Lung (tissue), 12 donors: ENCODE measurements around the gene HSP90AB1. TPM values are rescaled to one million over a fixed set of nuclear protein-coding genes. Genes with fewer than 3 reads are reported as not detected.

Experiments
- ATAC-seq: fragments of 200-7000 bp; cut with Tn5 transposase; one replicate; pipeline ENCODE4 v1.9.1; 2020; ENCODE audit warnings: moderate number of reproducible peaks; ENCODE audit not compliant: insufficient read depth, low FRiP score
- DNase-seq, 3 donors: peaks; one replicate each; pipeline ENCODE4 v3.0.0-alpha.2; 2013 to 2017
- H3K27ac ChIP-seq, 2 donors: one replicate each; pipeline ENCODE4 v1.5.1; 2013; ENCODE audit warnings: mild to moderate bottlenecking in 2 of 2, moderate library complexity in 2 of 2, control low read depth in 1 of 2, inconsistent platforms in 1 of 2, low read depth in 1 of 2, low read length in 1 of 2
- H3K27me3 ChIP-seq, 3 donors: one replicate each; pipeline ENCODE4 v1.5.1; 2013; ENCODE audit warnings: low read length in 2 of 3; ENCODE audit not compliant: control insufficient read depth in 3 of 3, insufficient read depth in 3 of 3
- H3K36me3 ChIP-seq, 4 donors: one replicate each; pipeline ENCODE4 v1.5.1; 2013; ENCODE audit warnings: low read length in 4 of 4, mild to moderate bottlenecking in 1 of 4, moderate library complexity in 1 of 4; ENCODE audit not compliant: control insufficient read depth in 4 of 4, insufficient read depth in 4 of 4
- H3K4me1 ChIP-seq, 5 donors: one replicate each; pipeline ENCODE4 v1.5.1; 2013; ENCODE audit warnings: low read length in 5 of 5, mild to moderate bottlenecking in 2 of 5, moderate library complexity in 1 of 5; ENCODE audit not compliant: control insufficient read depth in 5 of 5, insufficient read depth in 5 of 5
- H3K4me3 ChIP-seq: one replicate; pipeline ENCODE4 v1.5.1; 2013; ENCODE audit warnings: mild to moderate bottlenecking, control low read depth, moderate library complexity
- H3K9ac ChIP-seq, 2 donors: one replicate each; pipeline ENCODE4 v1.5.1; 2013; ENCODE audit warnings: low read length in 2 of 2, control low read depth in 1 of 2; ENCODE audit not compliant: insufficient read depth in 1 of 2
- H3K9me3 ChIP-seq, 4 donors: one replicate each; pipeline ENCODE4 v1.5.1; 2013; ENCODE audit warnings: low read length in 3 of 4, mild to moderate bottlenecking in 1 of 4, moderate library complexity in 1 of 4; ENCODE audit not compliant: control insufficient read depth in 4 of 4, insufficient read depth in 3 of 4
- CTCF ChIP-seq: IDR thresholded peaks from 2 replicates; pipeline ENCODE4 v1.5.1; 2012; ENCODE audit warnings: mild to moderate bottlenecking; ENCODE audit errors: control extremely low read depth, extremely low read depth
- WGBS, 2 donors: extraction: QIAGEN DNeasy Blood & Tissue Kit; methylation state at CpG; one replicate each; pipeline ENCODE4 v1.1.7; 2013; 5-methylcytosine and 5-hydroxymethylcytosine counted together
- polyA plus RNA-seq, 2 donors: library from polyadenylated mRNA; stranded (reverse); fragments of 200-250 nt; gene quantifications; one replicate each; pipeline ENCODE4 v1.2.1, GENCODE V29; 2013
- total RNA-seq, 2 donors: library from RNA; depleted of rRNA in 1 of 2; stranded (reverse); fragments of >200 nt in 1 of 2; gene quantifications; one replicate each; pipeline ENCODE4 v1.2.1, GENCODE V29; 2014 to 2021
- donor health status: control.
- donor health status: control.
- donor health status: Bipolar disorder and iron deficiency.
- donor health status: healthy.
- donor health status: DM: yes; HTN: yes; CAD: no.

Gene HSP90AB1
- total and polyA plus RNA-seq, 4 donors = 289 to 700 (median 509) TPM

- no peak for TF ChIP-seq CTCF
- ATAC-seq (no peak), DNase-seq (no peak)
- Histone ChIP-seq H3K27ac (no peak overlapping the region), H3K4me1 (peaks cover 0 to 13% (median 0%) of the 10 kb centered on the region in 5 donors), H3K9me3 (peaks cover 0 to 8% (median 0%) of the 10 kb centered on the region in 4 donors), H3K9ac (no peak overlapping the region), H3K27me3 (peaks cover 3 to 42% (median 10%) of the 10 kb centered on the region in 3 donors), H3K36me3 (no peaks in the 10 kb centered on the region), H3K4me3 (no peak overlapping the region)
- 80 to 87% methylated on average over 7 of the region's 7 CpGs for WGBS, 2 donors
Observed at GRCh38 chr6:44277763-44278162, 30.9 kb downstream of the HSP90AB1 start.

GRCh38 chr6:44278315-44278714 lies 31.4 kb downstream of the HSP90AB1 start:
- ATAC-seq = no peak
- no peak overlapping the region for H3K27ac ChIP-seq
- H3K4me3 ChIP-seq = no peak overlapping the region
- H3K4me1 ChIP-seq = peaks cover 0 to 13% (median 0%) of the 10 kb centered on the region in 5 donors
- no peak for TF ChIP-seq CTCF
- WGBS, 2 donors = 70 to 82% methylated on average over 3 of the region's 3 CpGs
- no peak overlapping the region for H3K9ac ChIP-seq
- DNase-seq = no peak
- H3K9me3 ChIP-seq = peaks cover 0 to 5% (median 0%) of the 10 kb centered on the region in 4 donors
- no peaks in the 10 kb centered on the region for H3K36me3 ChIP-seq
- peaks cover 3 to 38% (median 7%) of the 10 kb centered on the region in 3 donors for H3K27me3 ChIP-seq

GRCh38 chr6:44278774-44279697 lies 32.1 kb downstream of the HSP90AB1 start:
- Histone ChIP-seq H3K9ac (no peak overlapping the region), H3K9me3 (peaks cover 0 to 4% (median 0%) of the 10 kb centered on the region in 4 donors), H3K4me1 (peaks cover 0 to 13% (median 0%) of the 10 kb centered on the region in 5 donors), H3K4me3 (no peak overlapping the region), H3K27ac (no peak overlapping the region), H3K27me3 (peaks cover 3 to 38% (median 7%) of the 10 kb centered on the region in 3 donors), H3K36me3 (no peaks in the 10 kb centered on the region)
- no peak for DNase-seq
- 59 to 76% methylated on average over 9 of the region's 9 CpGs for WGBS, 2 donors
- TF ChIP-seq CTCF = no peak
- ATAC-seq = no peak
